Measurements from ENCODE around the gene ZDHHC19. TPM values are rescaled to one million over a fixed set of nuclear protein-coding genes. Genes with fewer than 3 reads are reported as not detected.
"Not testable (repeated sequence)": the region's sequence is repeated elsewhere in the genome, so short reads cannot be mapped to it uniquely, and the experiment has no call there.

The ZDHHC19 gene
- total RNA-seq = not detected

DNA sequence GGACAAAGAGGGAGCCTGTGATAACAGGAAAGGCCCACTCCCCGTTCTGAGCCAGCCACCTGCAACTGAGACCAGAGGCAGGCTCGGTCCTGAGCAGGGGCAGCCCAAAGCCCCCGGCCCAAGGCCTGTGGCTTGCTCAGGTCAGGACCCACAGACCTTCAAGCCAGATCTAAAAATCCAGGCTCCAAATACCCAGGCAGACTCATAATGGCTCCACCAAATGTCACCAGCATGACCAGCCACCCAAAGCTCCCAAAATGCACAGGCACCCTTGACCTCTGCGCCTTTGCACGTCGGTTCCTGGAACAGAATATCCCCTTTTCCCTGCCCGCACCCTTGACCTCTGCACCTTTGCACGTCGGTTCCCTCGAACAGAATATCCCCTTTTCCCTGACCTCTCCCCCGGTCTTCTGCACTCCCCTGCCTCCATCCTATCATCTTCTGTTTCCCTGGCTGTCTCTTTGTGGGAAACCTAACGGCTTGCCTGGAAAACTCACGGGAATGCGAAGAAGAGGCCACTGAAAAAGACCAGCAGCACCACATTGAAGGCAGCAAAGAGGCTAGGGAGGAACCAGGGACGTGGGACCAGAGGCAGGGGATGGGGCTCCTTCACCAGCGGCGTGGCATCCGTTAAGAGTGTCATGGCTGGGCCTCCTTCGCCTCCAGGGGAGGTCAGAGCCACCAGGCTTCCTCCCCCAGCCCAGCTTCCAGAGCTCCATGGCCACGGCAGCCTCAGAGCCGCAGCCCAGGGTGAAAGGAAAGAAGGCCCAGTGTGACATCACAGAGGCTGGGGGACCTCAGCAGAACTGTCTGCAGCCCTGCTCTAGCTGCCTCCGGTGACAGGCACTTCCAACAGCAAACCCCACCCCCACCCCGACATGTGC lies at the start of gene ZDHHC19:
ZDHHC19 (minus strand) TSS at position 728 of the 884 bp plus-strand sequence; CDS start at position 643, 85 bp downstream.
- Mint-ChIP-seq H3K9me3 (no peaks in the 10 kb centered on the region), H3K4me3 (no peak within 1 kb of the TSS), H3K27ac (no peak within 1 kb of the TSS), H3K27me3 (peaks cover 12% of the 10 kb centered on the region), H3K4me1 (peaks cover 4% of the 10 kb centered on the region), H3K36me3 (no peaks in the 10 kb centered on the region)
- ATAC-seq (ENCODE audit: low read depth) (no peak), DNase-seq (no peak)
- POLR2A ChIA-PET = no interaction called here

GRCh38 chr3:196260784-196261183 lies 49.6 kb upstream of the ZDHHC19 start:
- Mint-ChIP-seq H3K27ac (no peak overlapping the region), H3K27me3 (no peaks in the 10 kb centered on the region)
- DNase-seq = no peak

DNA sequence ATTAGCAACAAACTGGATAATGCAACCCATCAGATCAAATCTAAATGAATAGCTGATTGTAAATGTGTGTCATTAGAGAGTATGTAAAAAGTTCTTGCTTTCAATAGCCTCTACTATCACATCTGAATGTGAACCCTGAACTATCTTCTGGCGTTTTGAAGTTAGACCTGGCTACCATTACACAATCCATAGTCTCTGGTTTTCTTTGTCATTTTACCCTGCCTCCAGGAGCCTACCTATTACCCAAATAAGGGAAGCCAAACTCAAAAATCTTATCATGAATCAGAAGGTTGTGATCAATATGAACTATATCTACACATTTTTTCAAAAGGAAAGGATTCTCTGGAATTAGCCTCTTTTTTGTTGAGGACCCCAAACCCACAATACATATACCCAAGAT lies 44.6 kb upstream of the ZDHHC19 start:
- ATAC-seq (ENCODE audit: low read depth) (no peak), DNase-seq (no peak)
- Mint-ChIP-seq H3K9me3 (no peaks in the 10 kb centered on the region), H3K27ac (peak overlapping the region; percentile 32), H3K4me3 (no peak overlapping the region), H3K4me1 (peaks cover 3% of the 10 kb centered on the region), H3K27me3 (no peaks in the 10 kb centered on the region), H3K36me3 (peaks cover 12% of the 10 kb centered on the region)
- POLR2A ChIA-PET = no interaction called here

More at GRCh38 chr3:196260784-196261183, 49.6 kb upstream of the ZDHHC19 start:
- H3K4me1 Mint-ChIP-seq = peaks cover 4% of the 10 kb centered on the region
- POLR2A ChIA-PET = no interaction called here
- H3K9me3 Mint-ChIP-seq = no peaks in the 10 kb centered on the region
- peaks cover 20% of the 10 kb centered on the region for H3K36me3 Mint-ChIP-seq
- ATAC-seq (ENCODE audit: low read depth) = no peak
- H3K4me3 Mint-ChIP-seq = no peak overlapping the region

GRCh38 chr3:196254376-196255283 lies 43.4 kb upstream of the ZDHHC19 start:
- ATAC-seq (ENCODE audit: low read depth) (no peak), DNase-seq (no peak)
- H3K27ac Mint-ChIP-seq = no peak overlapping the region
- H3K27me3 Mint-ChIP-seq = no peaks in the 10 kb centered on the region
- no peaks in the 10 kb centered on the region for H3K9me3 Mint-ChIP-seq
- POLR2A ChIA-PET = interaction anchor here (0.8 kb wide), 2 partner anchors 33 to 63 kb away, joined by 3 read pairs; partner anchors contain the start of genes DYNLT2B and PCYT1A
- H3K4me3 Mint-ChIP-seq = no peak overlapping the region
- H3K4me1 Mint-ChIP-seq = peaks cover 3% of the 10 kb centered on the region
- H3K36me3 Mint-ChIP-seq = peaks cover 15% of the 10 kb centered on the region

DNA sequence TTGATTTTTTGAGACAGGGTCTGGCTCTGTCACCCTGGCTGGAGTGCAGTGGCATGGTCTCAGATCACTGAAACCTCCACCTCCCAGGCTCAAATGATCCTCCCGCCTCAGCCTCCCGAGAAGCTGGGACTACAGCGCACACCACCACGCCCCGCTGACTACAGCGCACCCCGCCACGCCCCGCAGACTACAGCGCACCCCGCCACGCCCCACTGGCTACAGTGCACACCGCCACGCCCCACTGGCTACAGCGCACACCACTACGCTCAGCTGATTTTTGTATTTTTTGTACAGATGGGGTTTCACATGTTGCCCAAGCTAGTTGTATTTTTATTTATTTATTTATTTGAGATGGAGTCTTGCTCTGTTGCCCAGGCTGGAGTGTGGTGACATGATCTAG lies 40.7 kb upstream of the ZDHHC19 start:
- H3K27me3 Mint-ChIP-seq = no peaks in the 10 kb centered on the region
- POLR2A ChIA-PET = interaction anchor here (0.8 to 1.4 kb wide), 2 partner anchors 27 to 66 kb away, joined by 4 to 8 read pairs; partner anchors contain the start of gene DYNLT2B
- ATAC-seq (ENCODE audit: low read depth) (no peak), DNase-seq (no peak)
- no peaks in the 10 kb centered on the region for H3K9me3 Mint-ChIP-seq
- H3K4me3 Mint-ChIP-seq = no peak overlapping the region
- H3K4me1 Mint-ChIP-seq = peaks cover 7% of the 10 kb centered on the region
- peaks cover 19% of the 10 kb centered on the region for H3K36me3 Mint-ChIP-seq
- no peak overlapping the region for H3K27ac Mint-ChIP-seq

DNA sequence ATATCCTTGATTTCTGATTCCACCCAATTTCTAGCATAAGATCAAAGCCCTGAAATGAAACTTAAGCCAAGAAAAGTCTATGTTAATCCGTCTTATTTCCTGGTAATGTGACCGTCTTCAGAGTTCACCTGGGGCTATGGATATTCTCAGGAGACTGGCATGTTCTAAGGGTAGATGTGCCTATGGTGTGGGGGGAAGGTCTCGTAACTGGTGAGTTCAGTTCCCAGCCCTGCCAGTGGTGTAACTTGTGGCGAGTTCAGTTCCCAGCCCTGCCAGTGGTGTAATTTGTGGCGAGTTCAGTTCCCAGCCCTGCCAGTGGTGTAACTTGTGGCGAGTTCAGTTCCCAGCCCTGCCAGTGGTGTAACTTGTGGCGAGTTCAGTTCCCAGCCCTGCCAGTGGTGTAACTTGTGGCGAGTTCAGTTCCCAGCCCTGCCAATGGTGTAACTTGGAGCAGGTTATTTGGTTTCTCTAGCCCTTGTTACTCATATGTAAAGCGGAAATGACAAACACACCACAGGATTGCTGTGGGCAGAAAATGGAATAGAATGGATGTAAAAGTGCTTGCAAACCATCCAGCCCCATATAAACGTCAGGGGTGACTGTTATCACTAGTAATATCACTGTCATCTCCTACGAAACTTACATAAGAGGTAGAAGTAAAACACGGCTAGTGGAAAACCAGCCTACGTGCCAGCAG lies 35.6 kb upstream of the ZDHHC19 start:
- POLR2A ChIA-PET = no interaction called here
- no peak for ATAC-seq (ENCODE audit: low read depth)
- H3K4me3 Mint-ChIP-seq = no peak overlapping the region

DNA sequence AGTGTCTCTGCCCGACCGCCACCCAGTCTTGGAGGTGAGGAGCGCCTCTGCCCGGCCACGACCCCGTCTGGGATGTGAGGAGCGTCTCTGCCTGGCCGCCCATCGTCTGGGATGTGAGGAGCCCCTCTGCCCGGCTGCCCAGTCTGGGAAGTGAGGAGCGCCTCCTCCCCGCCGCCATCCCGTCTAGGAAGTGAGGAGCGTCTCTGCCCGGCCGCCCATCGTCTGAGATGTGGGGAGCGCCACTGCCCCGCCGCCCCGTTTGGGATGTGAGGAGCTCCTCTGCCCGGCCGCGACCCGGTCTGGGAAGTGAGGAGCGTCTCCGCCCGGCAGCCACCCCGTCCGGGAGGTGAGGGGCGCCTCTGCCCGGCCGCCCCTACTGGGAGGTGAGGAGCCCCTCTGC lies 33.0 kb upstream of the ZDHHC19 start:
- POLR2A ChIA-PET; H3K4me3 Mint-ChIP-seq; H3K27ac Mint-ChIP-seq; DNase-seq; H3K9me3 Mint-ChIP-seq; H3K4me1 Mint-ChIP-seq; H3K27me3 Mint-ChIP-seq; ATAC-seq (ENCODE audit: low read depth): not testable (repeated sequence)
- peaks cover 24% of the 10 kb centered on the region for H3K36me3 Mint-ChIP-seq

More for the DNA sequence above, 35.6 kb upstream of the ZDHHC19 start:
- peaks cover 28% of the 10 kb centered on the region for H3K36me3 Mint-ChIP-seq
- no peak for DNase-seq
- no peak overlapping the region for H3K27ac Mint-ChIP-seq
- no peaks in the 10 kb centered on the region for H3K27me3 Mint-ChIP-seq
- H3K9me3 Mint-ChIP-seq = no peaks in the 10 kb centered on the region
- H3K4me1 Mint-ChIP-seq = peaks cover 4% of the 10 kb centered on the region

GRCh38 chr3:196241704-196242103 lies 30.5 kb upstream of the ZDHHC19 start:
- Mint-ChIP-seq H3K27ac (no peak overlapping the region), H3K9me3 (no peaks in the 10 kb centered on the region), H3K27me3 (no peaks in the 10 kb centered on the region), H3K36me3 (peaks cover 22% of the 10 kb centered on the region), H3K4me3 (no peak overlapping the region), H3K4me1 (peaks cover 9% of the 10 kb centered on the region)
- DNase-seq (no peak), ATAC-seq (ENCODE audit: low read depth) (no peak)
- POLR2A ChIA-PET = no interaction called here

GRCh38 chr3:196240424-196240823 lies 29.2 kb upstream of the ZDHHC19 start:
- H3K9me3 Mint-ChIP-seq = no peaks in the 10 kb centered on the region
- POLR2A ChIA-PET = no interaction called here
- H3K4me1 Mint-ChIP-seq = peaks cover 13% of the 10 kb centered on the region
- ATAC-seq (ENCODE audit: low read depth) (no peak), DNase-seq (no peak)
- no peaks in the 10 kb centered on the region for H3K27me3 Mint-ChIP-seq
- no peak overlapping the region for H3K4me3 Mint-ChIP-seq
- no peak overlapping the region for H3K27ac Mint-ChIP-seq
- peaks cover 23% of the 10 kb centered on the region for H3K36me3 Mint-ChIP-seq

DNA sequence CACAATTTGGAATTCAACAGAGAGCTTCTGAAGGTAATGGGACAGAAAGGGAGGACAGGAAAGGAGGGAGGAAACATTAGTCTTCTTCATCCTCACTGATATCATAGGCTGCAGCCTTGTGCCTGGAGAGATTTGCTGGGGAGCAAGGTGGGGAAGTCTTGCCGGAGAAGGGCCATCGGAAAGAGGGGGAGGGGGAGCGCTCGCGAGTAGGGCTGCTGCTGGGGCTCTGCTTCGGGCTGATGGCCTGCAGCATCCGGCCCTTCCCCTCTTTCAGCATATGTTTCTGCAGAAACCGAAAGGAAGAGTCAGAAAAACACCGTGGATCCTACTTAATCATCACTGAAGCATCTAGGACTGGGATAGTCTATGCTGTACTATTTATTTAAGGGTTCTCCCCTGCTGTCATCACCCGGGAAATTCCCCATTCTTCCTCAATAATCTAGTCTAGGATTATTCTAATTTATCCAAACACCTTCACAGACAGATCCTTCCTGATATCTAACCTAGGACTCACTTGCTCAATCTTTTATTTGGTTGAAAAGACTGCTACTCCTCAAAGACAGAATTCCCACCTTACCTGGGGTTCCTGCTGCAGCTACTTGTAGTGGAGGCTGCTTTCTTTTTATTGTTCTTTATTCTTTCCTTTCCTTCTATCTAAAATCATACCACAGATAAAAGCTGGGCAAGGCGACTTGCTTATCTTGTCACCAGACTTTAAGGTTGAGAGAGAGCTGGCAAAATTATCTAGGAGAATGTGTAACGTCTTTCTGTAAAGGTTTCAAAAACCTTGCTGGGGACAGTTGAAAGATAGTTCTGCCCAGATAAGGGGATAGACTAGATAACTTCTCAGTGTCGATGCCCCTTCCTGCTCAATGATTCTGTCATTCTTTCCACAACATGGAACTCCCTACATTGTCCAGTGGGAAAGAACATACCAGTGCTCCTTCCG lies 27.7 kb upstream of the ZDHHC19 start:
- Mint-ChIP-seq H3K9me3 (no peaks in the 10 kb centered on the region), H3K36me3 (peaks cover 23% of the 10 kb centered on the region), H3K4me1 (peaks cover 14% of the 10 kb centered on the region), H3K27me3 (no peaks in the 10 kb centered on the region), H3K4me3 (no peak overlapping the region), H3K27ac (no peak overlapping the region)
- ATAC-seq (ENCODE audit: low read depth) (no peak), DNase-seq (no peak)
- POLR2A ChIA-PET = no interaction called here

GRCh38 chr3:196237203-196237602 lies 26.0 kb upstream of the ZDHHC19 start:
- peak overlapping the region; percentile 70 for H3K27ac Mint-ChIP-seq
- H3K36me3 Mint-ChIP-seq = peaks cover 20% of the 10 kb centered on the region

DNA sequence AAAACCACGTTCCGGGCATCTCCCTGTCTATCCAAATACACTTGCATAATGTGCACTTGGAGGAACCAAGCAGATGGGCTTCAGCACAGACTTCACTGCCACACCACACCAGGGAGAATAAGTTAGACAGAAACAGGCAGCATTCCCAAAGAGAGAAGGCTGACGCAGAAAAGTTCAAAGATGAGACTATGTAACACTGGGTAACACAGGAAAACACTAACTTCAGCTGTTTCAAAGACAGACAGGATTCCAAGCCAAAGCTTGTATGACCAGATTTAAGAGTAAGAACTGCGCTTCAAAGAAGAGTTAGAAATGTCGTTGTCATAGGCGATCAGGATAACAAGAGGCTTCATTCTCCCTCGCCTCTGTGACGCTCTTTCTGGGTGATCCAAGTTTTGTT lies 25.0 kb upstream of the ZDHHC19 start:
- Mint-ChIP-seq H3K36me3 (peaks cover 16% of the 10 kb centered on the region), H3K27me3 (no peaks in the 10 kb centered on the region), H3K4me3 (no peak overlapping the region), H3K9me3 (no peaks in the 10 kb centered on the region), H3K4me1 (peaks cover 19% of the 10 kb centered on the region), H3K27ac (no peak overlapping the region)
- ATAC-seq (ENCODE audit: low read depth) (no peak), DNase-seq (no peak)
- POLR2A ChIA-PET = no interaction called here

More at GRCh38 chr3:196237203-196237602, 26.0 kb upstream of the ZDHHC19 start:
- ATAC-seq (ENCODE audit: low read depth) = peak; percentile 66
- POLR2A ChIA-PET = interaction anchor here (1.4 kb wide), 1 partner anchor 17 kb away, joined by 3 read pairs; no protein-coding TSS in a partner anchor
- Mint-ChIP-seq H3K9me3 (no peaks in the 10 kb centered on the region), H3K4me3 (peak overlapping the region; percentile 41), H3K27me3 (no peaks in the 10 kb centered on the region), H3K4me1 (peaks cover 19% of the 10 kb centered on the region)
- DNase-seq = no peak
